OCI-LY7 (cell line): ENCODE measurements around the gene CFAP74. TPM values are rescaled to one million over a fixed set of nuclear protein-coding genes. Genes with fewer than 3 reads are reported as not detected.

Experiments used
- BruUV-seq: library from RNA; stranded (reverse); fragments of 400-500 nt; replicated peaks from 2 replicates; lab custom pipeline; 2021; lab: Mats Ljungman, UMichigan
- CTCF ChIA-PET: fragments of 300-600 bp; sonication (Branson Sonifier 250); formaldehyde crosslinking; loops from one replicate; lab custom pipeline; 2022; ENCODE audit warnings: antibody characterized with exemption; ENCODE audit not compliant: unreplicated experiment; lab: Charles Lee
- POLR2A ChIA-PET: fragments of 300-600 bp; sonication (Branson Sonifier 250); formaldehyde crosslinking; loops from one replicate; lab custom pipeline; 2022; ENCODE audit warnings: antibody characterized with exemption; lab: Charles Lee
- DNase-seq: peaks from one replicate; pipeline ENCODE4 v3.0.0-alpha.2; 2015; ENCODE audit warnings: low spot score
- H2AFZ ChIP-seq: fragments of 200-600 bp; sonication (generic), shearing (Covaris generic); 2 replicates; pipeline ENCODE4 v1.6.1; 2014; ENCODE audit warnings: mild to moderate bottlenecking, antibody characterized with exemption, low read length, moderate library complexity
- H3K27ac ChIP-seq: fragments of 200-600 bp; sonication (generic); 2 replicates; pipeline ENCODE4 v1.5.1; 2014; ENCODE audit warnings: mixed run types, low read depth, mild to moderate bottlenecking, moderate library complexity, low read length, inconsistent platforms; ENCODE audit not compliant: poor library complexity, severe bottlenecking
- H3K36me3 ChIP-seq: fragments of 200-600 bp; sonication (generic); 2 replicates; pipeline ENCODE4 v1.6.1; 2014; ENCODE audit warnings: mild to moderate bottlenecking, antibody characterized with exemption, low read length, moderate library complexity, mixed read lengths; ENCODE audit not compliant: insufficient read depth
- H3K4me1 ChIP-seq: fragments of 200-600 bp; sonication (generic); 2 replicates; pipeline ENCODE4 v1.5.1; 2014; ENCODE audit warnings: mild to moderate bottlenecking, low read length; ENCODE audit not compliant: insufficient read depth, poor library complexity, severe bottlenecking
- H3K4me2 ChIP-seq: fragments of 200-600 bp; sonication (generic); 2 replicates; pipeline ENCODE4 v1.6.1; 2014; ENCODE audit warnings: mild to moderate bottlenecking, low read length
- H3K4me3 ChIP-seq: fragments of 200-600 bp; sonication (generic); 2 replicates; pipeline ENCODE4 v1.5.1; 2014; ENCODE audit warnings: mild to moderate bottlenecking, low read depth, low read length; ENCODE audit not compliant: poor library complexity, severe bottlenecking
- H3K79me2 ChIP-seq: fragments of 200-600 bp; sonication (generic); 2 replicates; pipeline ENCODE4 v1.6.1; 2016; ENCODE audit warnings: low read depth, mild to moderate bottlenecking, low read length, moderate library complexity, mixed read lengths; ENCODE audit not compliant: insufficient read depth
- H3K9me2 ChIP-seq: fragments of 200-600 bp; sonication (generic); 2 replicates; pipeline ENCODE4 v1.6.1; 2016; ENCODE audit warnings: mild to moderate bottlenecking, low read length, mixed read lengths; ENCODE audit not compliant: insufficient read depth
- H3K9me3 ChIP-seq: fragments of 200-600 bp; sonication (generic); 2 replicates; pipeline ENCODE4 v1.6.1; 2014; ENCODE audit warnings: mild to moderate bottlenecking, mixed run types, low read length, mixed read lengths
- H4K20me1 ChIP-seq: fragments of 200-600 bp; sonication (generic); 2 replicates; pipeline ENCODE4 v1.6.1; 2014; ENCODE audit warnings: mild to moderate bottlenecking, antibody characterized with exemption, low read length, moderate library complexity, mixed read lengths; ENCODE audit not compliant: insufficient read depth
- CTCF ChIP-seq: fragments of 200-600 bp; sonication (generic); conservative IDR thresholded peaks from 2 replicates; pipeline ENCODE4 v1.5.1; 2014; ENCODE audit warnings: mild to moderate bottlenecking, antibody characterized with exemption, low read length, moderate library complexity, mixed read lengths
- EZH2phosphoT487 ChIP-seq: fragments of 200-600 bp; sonication (generic); IDR thresholded peaks from 2 replicates; pipeline ENCODE4 v1.6.1; 2018; ENCODE audit warnings: low read depth, borderline replicate concordance, mild to moderate bottlenecking, mixed run types, antibody characterized with exemption, low read length, moderate library complexity, mixed read lengths
- intact Hi-C: fragments of 100-400 bp; cut with micrococcal nuclease; formaldehyde crosslinking; loops from one replicate; pipeline ENCODE4 v1.10.0; 2022; ENCODE audit not compliant: unreplicated experiment
- total RNA-seq, 2 experiments: library from RNA; depleted of rRNA in 1 of 2; stranded (reverse); fragments of >200 nt in 1 of 2; shearing (Covaris generic) in 1 of 2; gene quantifications; 2 replicates each; pipeline ENCODE4 v1.2.3, GENCODE V29; 2014 to 2022

CFAP74 gene
- total RNA-seq, 2 experiments from 2014 or later = not detected

- no peak for TF ChIP-seq EZH2phosphoT487
- TF ChIP-seq CTCF = no peak
- Histone ChIP-seq H3K9me2 (no peaks in the 10 kb centered on the region), H3K4me2 (peak overlapping the region; percentile 98), H4K20me1 (peaks cover 6% of the 10 kb centered on the region; the same call in 1 of the 2 replicates), H3K36me3 (peaks cover 10% of the 10 kb centered on the region), H3K79me2 (peaks cover 37% of the 10 kb centered on the region), H3K4me1 (peaks cover 71% of the 10 kb centered on the region), H3K9me3 (no peaks in the 10 kb centered on the region), H3K4me3 (peak overlapping the region; percentile 55), H2AFZ (no peak overlapping the region), H3K27ac (peak overlapping the region; percentile 81)
- CTCF ChIA-PET = no interaction called here
- POLR2A ChIA-PET = no interaction called here
- BruUV-seq = no TSS peak
- intact Hi-C loops = loop anchor here (2.0 kb wide), 1 partner anchor 115 kb away; the partner anchor contains the start of gene NADK
- DNase-seq = no peak
Observed at GRCh38 chr1:1893997-1894353, 109.6 kb downstream of the CFAP74 start.

- no peaks in the 10 kb centered on the region for H3K9me3 ChIP-seq
- H2AFZ ChIP-seq = no peak overlapping the region
- BruUV-seq = no TSS peak
- H3K4me3 ChIP-seq = peak overlapping the region; percentile 97
- TF ChIP-seq CTCF = no peak
- no peak for TF ChIP-seq EZH2phosphoT487
- no peak for DNase-seq
- H3K9me2 ChIP-seq = no peaks in the 10 kb centered on the region
- intact Hi-C loops = no loop called here
- H3K79me2 ChIP-seq = peaks cover 43% of the 10 kb centered on the region
- peaks cover 15% of the 10 kb centered on the region for H3K36me3 ChIP-seq
- peaks cover 11% of the 10 kb centered on the region for H4K20me1 ChIP-seq
- peak overlapping the region; percentile 81 for H3K27ac ChIP-seq
- ChIA-PET POLR2A (no interaction called here), CTCF (no interaction called here)
- H3K4me1 ChIP-seq = peaks cover 69% of the 10 kb centered on the region
- H3K4me2 ChIP-seq = peak overlapping the region; percentile 98
Observed at GRCh38 chr1:1893291-1893985, 110.1 kb downstream of the CFAP74 start.

GRCh38 chr1:1892763-1893120 lies 110.8 kb downstream of the CFAP74 start:
- H3K27ac ChIP-seq = peak overlapping the region; percentile 79
- H3K9me3 ChIP-seq = no peaks in the 10 kb centered on the region
- no peak overlapping the region for H2AFZ ChIP-seq
- no TSS peak for BruUV-seq
- H3K9me2 ChIP-seq = no peaks in the 10 kb centered on the region
- intact Hi-C loops = no loop called here
- peaks cover 18% of the 10 kb centered on the region for H4K20me1 ChIP-seq
- no peak for DNase-seq
- peaks cover 50% of the 10 kb centered on the region for H3K79me2 ChIP-seq
- H3K4me1 ChIP-seq = peaks cover 72% of the 10 kb centered on the region
- CTCF ChIA-PET = no interaction called here
- H3K36me3 ChIP-seq = peaks cover 22% of the 10 kb centered on the region
- H3K4me2 ChIP-seq = peak overlapping the region; percentile 98
- POLR2A ChIA-PET = interaction anchor here (1.3 kb wide), 1 partner anchor 15 kb away, joined by 3 read pairs; no protein-coding TSS in a partner anchor
- peak overlapping the region; percentile 97 for H3K4me3 ChIP-seq
- TF ChIP-seq EZH2phosphoT487 (no peak), CTCF (no peak)
